ENCODE data around the gene EZR. TPM values are rescaled to one million over a fixed set of nuclear protein-coding genes. Genes with fewer than 3 reads are reported as not detected.

The EZR gene
- total and polyA plus RNA-seq, 2 experiments from 2014 or later, result 399 to 623 TPM

DNA sequence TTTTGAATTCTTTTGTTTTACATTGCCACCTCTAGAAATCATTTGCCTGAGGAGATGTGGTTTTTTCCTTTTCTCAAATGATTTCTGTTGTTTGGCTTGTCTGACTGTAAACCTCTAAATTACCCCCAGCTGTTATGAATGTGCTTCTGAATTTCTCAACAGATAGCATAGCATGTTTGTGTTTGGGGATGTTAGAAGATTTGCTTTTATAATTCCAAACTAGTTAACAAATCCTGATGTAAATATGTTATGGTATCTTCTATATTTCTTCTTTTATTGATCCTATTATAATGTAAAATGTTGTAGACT lies 31.6 kb upstream of the EZR start:
- H3K9me3 ChIP-seq (ENCODE audit: low read depth), result no peaks in the 10 kb centered on the region
- no peaks in the 10 kb centered on the region for H4K20me1 ChIP-seq (ENCODE audit: insufficient read depth, poor library complexity, severe bottlenecking)
- no peak overlapping the region for H2AFZ ChIP-seq
- no peaks in the 10 kb centered on the region for H3K36me3 ChIP-seq (replicated peaks; ENCODE audit: insufficient read depth, low read depth)
- TF ChIP-seq, protein P1, sequence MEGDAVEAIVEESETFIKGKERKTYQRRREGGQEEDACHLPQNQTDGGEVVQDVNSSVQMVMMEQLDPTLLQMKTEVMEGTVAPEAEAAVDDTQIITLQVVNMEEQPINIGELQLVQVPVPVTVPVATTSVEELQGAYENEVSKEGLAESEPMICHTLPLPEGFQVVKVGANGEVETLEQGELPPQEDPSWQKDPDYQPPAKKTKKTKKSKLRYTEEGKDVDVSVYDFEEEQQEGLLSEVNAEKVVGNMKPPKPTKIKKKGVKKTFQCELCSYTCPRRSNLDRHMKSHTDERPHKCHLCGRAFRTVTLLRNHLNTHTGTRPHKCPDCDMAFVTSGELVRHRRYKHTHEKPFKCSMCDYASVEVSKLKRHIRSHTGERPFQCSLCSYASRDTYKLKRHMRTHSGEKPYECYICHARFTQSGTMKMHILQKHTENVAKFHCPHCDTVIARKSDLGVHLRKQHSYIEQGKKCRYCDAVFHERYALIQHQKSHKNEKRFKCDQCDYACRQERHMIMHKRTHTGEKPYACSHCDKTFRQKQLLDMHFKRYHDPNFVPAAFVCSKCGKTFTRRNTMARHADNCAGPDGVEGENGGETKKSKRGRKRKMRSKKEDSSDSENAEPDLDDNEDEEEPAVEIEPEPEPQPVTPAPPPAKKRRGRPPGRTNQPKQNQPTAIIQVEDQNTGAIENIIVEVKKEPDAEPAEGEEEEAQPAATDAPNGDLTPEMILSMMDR (IDR thresholded peaks at IDR 0.05; ENCODE audit: poor library complexity), result no peak
- TF ChIP-seq EZH2phosphoT487 (IDR thresholded peaks at IDR 0.05; ENCODE audit: low read depth, severe bottlenecking, unreplicated experiment), result no peak
- no peak for TF ChIP-seq EZH2 (IDR thresholded peaks at IDR 0.05; ENCODE audit: borderline replicate concordance)
- no peaks in the 10 kb centered on the region for H3K79me2 ChIP-seq
- H3K9me2 ChIP-seq (replicated peaks; ENCODE audit: insufficient read depth), result no peaks in the 10 kb centered on the region
- peak overlapping the region; percentile 67 for H3K4me2 ChIP-seq
- H3K27me3 ChIP-seq, result no peaks in the 10 kb centered on the region
- H3K4me1 ChIP-seq (ENCODE audit: insufficient read depth), result peaks cover 42% of the 10 kb centered on the region
- H3K4me3 ChIP-seq, result no peak overlapping the region
- H3K27ac ChIP-seq, result peak overlapping the region; percentile 98
- no peak for DNase-seq (ENCODE audit: low spot score)

DNA sequence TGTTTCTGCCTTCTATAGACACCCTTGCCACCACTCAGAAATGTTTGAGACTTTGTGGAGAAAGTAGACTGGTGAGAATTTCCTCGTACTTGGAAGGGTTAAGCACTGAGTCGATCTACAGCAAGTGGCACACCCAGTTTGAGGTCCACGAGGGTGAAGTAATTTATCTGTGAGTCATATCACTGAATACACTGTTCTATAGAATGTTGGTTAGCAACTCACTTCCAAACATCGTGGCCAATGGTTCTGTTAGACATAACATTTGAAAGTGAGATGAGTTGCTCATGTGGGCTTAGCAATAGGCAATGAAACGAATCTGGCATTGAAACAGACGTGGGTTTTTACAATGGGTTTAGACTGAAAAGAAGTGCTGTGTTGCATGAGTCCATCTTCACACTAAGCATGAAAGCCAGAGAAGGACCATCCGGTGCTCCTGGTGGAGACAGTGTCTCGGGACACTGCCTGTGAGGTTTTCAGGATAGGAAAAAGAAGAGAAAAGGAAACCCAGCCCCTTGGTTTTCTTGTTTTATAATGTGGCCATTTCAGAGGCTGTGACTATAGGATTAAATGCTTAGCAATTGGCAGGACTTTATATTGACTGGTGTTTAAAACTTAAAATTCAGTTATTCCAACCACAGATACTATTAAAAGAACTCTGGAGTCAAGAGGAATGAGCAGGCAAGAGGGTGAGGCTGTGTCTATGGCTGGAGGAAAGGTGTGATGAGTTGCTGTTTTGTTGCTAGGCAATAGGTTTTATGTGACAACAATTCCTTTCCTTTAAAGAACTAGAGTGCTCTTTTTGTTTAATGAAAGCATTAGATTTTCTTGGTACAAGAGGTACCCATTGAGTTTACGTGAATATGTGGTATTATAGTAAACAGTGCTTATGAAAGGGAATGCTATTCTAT lies 31.0 kb upstream of the EZR start:
- Histone ChIP-seq H3K4me3 (no peak overlapping the region), H4K20me1 (ENCODE audit: insufficient read depth, poor library complexity, severe bottlenecking) (no peaks in the 10 kb centered on the region), H3K9me2 (replicated peaks; ENCODE audit: insufficient read depth) (no peaks in the 10 kb centered on the region), H3K27me3 (no peaks in the 10 kb centered on the region), H3K9me3 (ENCODE audit: low read depth) (no peaks in the 10 kb centered on the region), H2AFZ (no peak overlapping the region), H3K79me2 (no peaks in the 10 kb centered on the region), H3K36me3 (replicated peaks; ENCODE audit: insufficient read depth, low read depth) (no peaks in the 10 kb centered on the region), H3K27ac (peak overlapping the region; percentile 98), H3K4me2 (peak overlapping the region; percentile 67), H3K4me1 (ENCODE audit: insufficient read depth) (peaks cover 42% of the 10 kb centered on the region)
- TF ChIP-seq, protein P1 (IDR thresholded peaks at IDR 0.05; ENCODE audit: poor library complexity), result no peak
- TF ChIP-seq EZH2 (IDR thresholded peaks at IDR 0.05; ENCODE audit: borderline replicate concordance), result no peak
- TF ChIP-seq EZH2phosphoT487 (IDR thresholded peaks at IDR 0.05; ENCODE audit: low read depth, severe bottlenecking, unreplicated experiment), result no peak
- DNase-seq (ENCODE audit: low spot score), result peak; percentile 85
- 26% methylated on average over 9 of the region's 9 CpGs for WGBS (ENCODE audit: low lambda C conversion rate, missing lambda C conversion rate)

DNA sequence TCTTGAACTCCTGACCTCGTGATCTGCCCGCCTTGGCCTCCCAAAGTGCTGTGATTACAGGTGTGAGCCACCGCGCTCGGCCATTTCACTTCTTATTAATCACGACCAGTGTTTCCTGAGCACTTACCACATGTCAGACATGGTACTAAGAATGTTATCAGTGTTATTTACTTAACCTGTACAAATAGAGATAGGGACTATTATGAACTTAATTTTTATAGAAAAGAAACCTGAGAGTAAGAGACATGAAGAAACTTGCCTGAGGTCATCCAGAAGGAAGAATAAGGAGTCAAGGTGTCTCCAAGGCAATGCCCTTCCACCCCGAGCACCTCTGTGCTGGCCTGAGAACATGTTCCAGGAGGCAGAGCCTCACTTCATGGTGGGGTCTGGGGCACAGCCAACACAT lies 29.3 kb upstream of the EZR start:
- Histone ChIP-seq H3K4me3 (no peak overlapping the region), H2AFZ (no peak overlapping the region), H3K4me2 (no peak overlapping the region), H3K36me3 (replicated peaks; ENCODE audit: insufficient read depth, low read depth) (no peaks in the 10 kb centered on the region), H3K9me2 (replicated peaks; ENCODE audit: insufficient read depth) (no peaks in the 10 kb centered on the region), H3K9me3 (ENCODE audit: low read depth) (no peaks in the 10 kb centered on the region), H4K20me1 (ENCODE audit: insufficient read depth, poor library complexity, severe bottlenecking) (no peaks in the 10 kb centered on the region), H3K79me2 (no peaks in the 10 kb centered on the region), H3K27ac (peak overlapping the region; percentile 98), H3K4me1 (ENCODE audit: insufficient read depth) (peaks cover 31% of the 10 kb centered on the region), H3K27me3 (no peaks in the 10 kb centered on the region)
- DNase-seq (ENCODE audit: low spot score), result peak; percentile 32
- TF ChIP-seq EZH2phosphoT487 (IDR thresholded peaks at IDR 0.05; ENCODE audit: low read depth, severe bottlenecking, unreplicated experiment) (no peak), EZH2 (IDR thresholded peaks at IDR 0.05; ENCODE audit: borderline replicate concordance) (no peak)
- TF ChIP-seq, protein P1 (IDR thresholded peaks at IDR 0.05; ENCODE audit: poor library complexity), result no peak
- WGBS (ENCODE audit: low lambda C conversion rate, missing lambda C conversion rate), result 59% methylated on average over 7 of the region's 7 CpGs
